Measurements from ENCODE around the gene SOSTDC1.

The SOSTDC1 gene

GRCh38 chr7:16491148-16491547 lies 25.6 kb upstream of the SOSTDC1 start:
- no peak for DNase-seq (ENCODE audit: low read depth)
- TF ChIP-seq, protein P1, sequence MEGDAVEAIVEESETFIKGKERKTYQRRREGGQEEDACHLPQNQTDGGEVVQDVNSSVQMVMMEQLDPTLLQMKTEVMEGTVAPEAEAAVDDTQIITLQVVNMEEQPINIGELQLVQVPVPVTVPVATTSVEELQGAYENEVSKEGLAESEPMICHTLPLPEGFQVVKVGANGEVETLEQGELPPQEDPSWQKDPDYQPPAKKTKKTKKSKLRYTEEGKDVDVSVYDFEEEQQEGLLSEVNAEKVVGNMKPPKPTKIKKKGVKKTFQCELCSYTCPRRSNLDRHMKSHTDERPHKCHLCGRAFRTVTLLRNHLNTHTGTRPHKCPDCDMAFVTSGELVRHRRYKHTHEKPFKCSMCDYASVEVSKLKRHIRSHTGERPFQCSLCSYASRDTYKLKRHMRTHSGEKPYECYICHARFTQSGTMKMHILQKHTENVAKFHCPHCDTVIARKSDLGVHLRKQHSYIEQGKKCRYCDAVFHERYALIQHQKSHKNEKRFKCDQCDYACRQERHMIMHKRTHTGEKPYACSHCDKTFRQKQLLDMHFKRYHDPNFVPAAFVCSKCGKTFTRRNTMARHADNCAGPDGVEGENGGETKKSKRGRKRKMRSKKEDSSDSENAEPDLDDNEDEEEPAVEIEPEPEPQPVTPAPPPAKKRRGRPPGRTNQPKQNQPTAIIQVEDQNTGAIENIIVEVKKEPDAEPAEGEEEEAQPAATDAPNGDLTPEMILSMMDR (IDR thresholded peaks at IDR 0.05; ENCODE audit: insufficient read depth, low read depth, low read length, missing control alignments), result no peak
- H3K4me3 ChIP-seq (ENCODE audit: low read depth, low read length), result no peak overlapping the region

- H3K4me3 ChIP-seq (ENCODE audit: low read depth, low read length), result no peak overlapping the region
- DNase-seq (ENCODE audit: low read depth), result no peak
- TF ChIP-seq, protein P1 (IDR thresholded peaks at IDR 0.05; ENCODE audit: insufficient read depth, low read depth, low read length, missing control alignments), result no peak
Measured at GRCh38 chr7:16484453-16485158, 19.1 kb upstream of the SOSTDC1 start.

DNA sequence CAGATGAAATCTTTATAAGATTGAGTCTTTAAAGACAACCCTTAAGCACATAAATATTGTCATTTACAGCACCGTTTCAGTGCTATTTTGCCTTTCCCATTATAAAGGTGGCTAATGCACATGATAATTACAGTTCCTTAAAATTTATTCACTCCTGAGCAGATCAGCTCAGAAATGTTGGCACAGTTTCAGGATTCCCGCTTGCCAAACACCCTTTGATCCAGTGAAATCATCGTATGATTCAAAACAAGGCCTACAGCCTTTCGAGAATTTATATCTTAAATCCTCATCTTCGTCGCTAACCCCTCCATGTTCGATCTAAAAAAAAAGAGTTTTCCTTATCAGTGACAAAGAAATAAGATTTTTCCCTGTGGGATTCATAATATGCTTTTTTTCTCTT lies 14.1 kb upstream of the SOSTDC1 start:
- no peak for DNase-seq (ENCODE audit: low read depth)
- no peak overlapping the region for H3K4me3 ChIP-seq (ENCODE audit: low read depth, low read length)
- TF ChIP-seq, protein P1 (IDR thresholded peaks at IDR 0.05; ENCODE audit: insufficient read depth, low read depth, low read length, missing control alignments), result no peak

DNA sequence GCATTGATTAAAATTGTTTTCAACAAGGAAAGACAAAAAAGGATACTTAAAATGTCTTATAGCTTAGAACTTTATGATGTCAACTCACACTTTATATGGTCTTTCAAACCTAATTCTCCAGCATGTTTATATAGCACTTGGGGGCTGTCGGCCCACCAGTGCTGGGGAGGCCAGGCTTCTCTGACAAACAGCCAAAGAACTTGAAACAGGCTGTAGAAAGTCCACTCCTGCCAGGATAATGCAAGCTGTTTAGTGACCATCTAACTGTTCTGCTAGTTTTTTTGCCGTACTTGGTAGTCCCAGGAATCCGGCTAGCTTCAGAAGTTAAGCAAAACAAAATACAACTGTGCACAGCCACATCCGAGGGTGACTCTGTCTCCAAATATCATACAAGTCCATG lies 13.6 kb upstream of the SOSTDC1 start:
- TF ChIP-seq, protein P1 (IDR thresholded peaks at IDR 0.05; ENCODE audit: insufficient read depth, low read depth, low read length, missing control alignments), result no peak
- DNase-seq (ENCODE audit: low read depth), result no peak
- no peak overlapping the region for H3K4me3 ChIP-seq (ENCODE audit: low read depth, low read length)

DNA sequence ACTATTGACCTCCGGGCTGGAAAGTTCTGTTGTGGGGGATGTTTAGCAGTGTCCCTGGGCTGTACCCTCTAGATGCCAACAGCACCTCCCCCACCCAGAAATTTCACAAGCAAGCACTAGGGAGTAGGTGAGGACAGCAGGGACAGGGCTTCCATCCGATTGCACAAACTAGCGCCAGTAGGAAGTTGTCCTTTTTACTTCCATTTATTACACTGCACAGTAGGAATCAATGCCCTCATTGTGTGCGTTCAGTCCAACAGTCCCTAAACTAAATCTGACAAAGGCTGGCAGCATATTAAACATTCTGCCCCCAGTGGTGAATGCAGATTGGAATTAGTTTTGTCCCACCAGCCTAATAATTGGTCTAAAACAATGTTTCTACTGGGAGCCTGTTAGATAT lies 6.4 kb upstream of the SOSTDC1 start:
- TF ChIP-seq, protein P1 (IDR thresholded peaks at IDR 0.05; ENCODE audit: insufficient read depth, low read depth, low read length, missing control alignments), result no peak
- DNase-seq (ENCODE audit: low read depth), result no peak
- H3K4me3 ChIP-seq (ENCODE audit: low read depth, low read length), result no peak overlapping the region

DNA sequence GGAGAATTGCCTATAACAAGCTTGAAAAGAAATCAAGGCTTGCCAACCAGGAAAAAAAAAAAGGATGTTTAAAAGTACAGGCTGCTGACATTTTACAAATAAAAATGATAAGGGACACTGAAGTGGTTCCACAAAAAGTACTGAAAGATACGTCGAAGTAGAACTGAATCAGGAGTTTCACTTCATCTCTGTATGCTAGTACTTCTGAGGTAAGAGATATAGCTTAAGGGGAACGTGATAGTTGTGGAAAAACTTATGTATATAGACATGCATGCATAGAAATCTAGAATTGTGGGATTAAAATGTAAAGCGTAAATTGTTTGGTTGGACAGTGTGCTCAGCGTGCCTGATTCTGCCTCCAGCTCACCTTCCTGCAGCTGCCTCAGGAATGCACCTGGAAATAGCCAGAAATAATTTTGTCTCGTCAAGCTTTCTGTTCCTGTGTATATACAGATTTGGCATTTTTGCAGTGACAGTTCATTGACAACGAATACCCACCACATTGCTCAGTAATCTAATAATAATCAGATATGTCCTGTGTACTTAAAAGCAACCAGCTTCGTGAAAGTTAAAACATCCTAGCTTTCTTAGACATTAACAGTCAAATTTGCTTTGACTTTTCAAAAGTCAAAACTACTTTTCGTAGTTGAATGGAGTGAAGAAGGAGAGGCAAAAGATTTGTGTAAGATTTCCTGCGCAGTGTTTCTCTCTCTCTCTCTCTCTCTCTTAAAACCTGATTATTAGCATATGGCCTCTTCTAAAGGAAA lies 1.4 kb downstream of the SOSTDC1 start:
- TF ChIP-seq, protein P1 (IDR thresholded peaks at IDR 0.05; ENCODE audit: insufficient read depth, low read depth, low read length, missing control alignments), result no peak
- no peak for DNase-seq (ENCODE audit: low read depth)
- H3K4me3 ChIP-seq (ENCODE audit: low read depth, low read length), result no peak overlapping the region
